ENCODE measurements around the gene SNAI3. TPM values are rescaled to one million over a fixed set of nuclear protein-coding genes. Genes with fewer than 3 reads are reported as not detected.
A peak's percentile ranks its signal among the peaks of the same experiment; 100 is the strongest.

SNAI3 gene
- total and polyA plus RNA-seq, 9 of the 15 experiments (the other 6 are each of a cell fraction or from before 2014, with no cell fraction given): 0.04 to 4.1 (median 0.80) TPM; not detected in 1

DNA sequence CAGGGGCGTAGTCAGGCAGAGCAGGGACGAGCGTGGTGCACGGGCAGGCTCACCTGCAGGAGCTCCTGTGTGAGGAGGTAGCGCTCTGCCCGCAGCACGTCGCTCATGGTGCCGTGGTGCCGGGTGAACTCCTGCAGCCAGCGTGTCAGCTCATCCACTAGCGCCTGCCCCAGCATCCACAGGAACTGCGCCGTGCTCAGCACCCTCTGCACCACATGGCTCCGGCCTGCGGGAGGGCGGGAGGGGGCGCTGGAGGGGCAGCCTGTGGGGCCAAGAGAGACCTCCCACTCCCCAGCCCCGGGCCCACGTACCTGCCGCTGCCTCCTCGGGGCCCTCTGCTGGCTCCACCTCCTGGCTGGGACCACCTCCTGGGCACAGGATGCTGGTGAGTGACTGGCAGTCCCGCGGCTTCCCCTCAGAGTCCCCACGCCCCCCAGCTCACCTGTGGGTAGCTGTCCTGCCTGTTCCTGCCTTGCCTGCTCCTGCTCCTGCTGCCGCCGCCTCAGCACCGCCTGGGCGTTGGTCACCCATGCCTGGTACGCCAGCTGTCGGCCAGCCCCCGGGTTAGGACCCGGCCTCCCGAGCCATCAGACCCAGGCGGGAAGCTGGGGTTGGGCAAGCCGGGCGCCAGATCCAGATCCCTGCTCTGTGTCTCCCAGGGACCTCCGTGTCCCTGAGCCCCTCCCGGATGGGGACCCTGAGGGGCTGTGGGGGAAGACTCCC lies 36.6 kb upstream of the SNAI3 start (continued):
- TF ChIP-seq, protein P1, sequence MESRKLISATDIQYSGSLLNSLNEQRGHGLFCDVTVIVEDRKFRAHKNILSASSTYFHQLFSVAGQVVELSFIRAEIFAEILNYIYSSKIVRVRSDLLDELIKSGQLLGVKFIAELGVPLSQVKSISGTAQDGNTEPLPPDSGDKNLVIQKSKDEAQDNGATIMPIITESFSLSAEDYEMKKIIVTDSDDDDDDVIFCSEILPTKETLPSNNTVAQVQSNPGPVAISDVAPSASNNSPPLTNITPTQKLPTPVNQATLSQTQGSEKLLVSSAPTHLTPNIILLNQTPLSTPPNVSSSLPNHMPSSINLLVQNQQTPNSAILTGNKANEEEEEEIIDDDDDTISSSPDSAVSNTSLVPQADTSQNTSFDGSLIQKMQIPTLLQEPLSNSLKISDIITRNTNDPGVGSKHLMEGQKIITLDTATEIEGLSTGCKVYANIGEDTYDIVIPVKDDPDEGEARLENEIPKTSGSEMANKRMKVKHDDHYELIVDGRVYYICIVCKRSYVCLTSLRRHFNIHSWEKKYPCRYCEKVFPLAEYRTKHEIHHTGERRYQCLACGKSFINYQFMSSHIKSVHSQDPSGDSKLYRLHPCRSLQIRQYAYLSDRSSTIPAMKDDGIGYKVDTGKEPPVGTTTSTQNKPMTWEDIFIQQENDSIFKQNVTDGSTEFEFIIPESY (CRISPR knock-in tag; IDR thresholded peaks at IDR 0.05): peak; percentile 58; the same call in 1 of the 2 replicates
- peak; percentile 73; the same call in 1 of the 2 replicates for TF ChIP-seq ZNF41 (CRISPR knock-in tag; conservative IDR thresholded peaks at IDR 0.05)
- TF ChIP-seq NCOA4 (IDR thresholded peaks at IDR 0.05; ENCODE audit: partially characterized antibody): no peak
- TF ChIP-seq ZNF431 (CRISPR knock-in tag; IDR thresholded peaks at IDR 0.05): no peak
- no peak for TF ChIP-seq U2AF2 (optimal IDR thresholded peaks at IDR 0.05; ENCODE audit: low read depth, low read length)
- no peak for TF ChIP-seq ZNF717 (CRISPR knock-in tag; IDR thresholded peaks at IDR 0.05)
- TF ChIP-seq RBM22 (IDR thresholded peaks at IDR 0.05; ENCODE audit: low read depth, low read length, poor library complexity, severe bottlenecking): peak; percentile 81
- TF ChIP-seq FIP1L1 (IDR thresholded peaks at IDR 0.05; ENCODE audit: low read depth, low read length, poor library complexity, severe bottlenecking): peak; percentile 31

Data from K562 (cell line).